Smooth muscle cell (in vitro differentiated cells): ENCODE data around the gene BTBD9. TPM values are rescaled to one million over a fixed set of nuclear protein-coding genes. Genes with fewer than 3 reads are reported as not detected.
A peak's percentile ranks its signal among the peaks of the same experiment; 100 is the strongest.

Experiments
- DNase-seq: peaks from one replicate; lab custom pipeline; 2025; ENCODE audit not compliant: unreplicated experiment; lab: John Stamatoyannopoulos, UW
- H2AFZ ChIP-seq: fragments of 200-600 bp; sonication (generic); 2 replicates; pipeline ENCODE4 v1.6.0; 2016; ENCODE audit warnings: antibody characterized with exemption, low read depth, mild to moderate bottlenecking
- H3F3A ChIP-seq: fragments of 200-600 bp; sonication (generic); 2 replicates; pipeline ENCODE4 v1.6.0; 2017; ENCODE audit warnings: antibody characterized with exemption, low read depth
- H3K27ac ChIP-seq: fragments of 200-600 bp; sonication (generic); 2 replicates; pipeline ENCODE4 v1.5.1; 2016; ENCODE audit warnings: low read depth, mild to moderate bottlenecking
- H3K27me3 ChIP-seq: fragments of 200-600 bp; sonication (generic); 2 replicates; pipeline ENCODE4 v1.6.1; 2016; ENCODE audit warnings: low read depth, mild to moderate bottlenecking
- H3K36me3 ChIP-seq: fragments of 200-600 bp; sonication (generic); 2 replicates; pipeline ENCODE4 v1.5.1; 2016; ENCODE audit warnings: low read depth
- H3K4me1 ChIP-seq: fragments of 200-600 bp; sonication (generic); 2 replicates; pipeline ENCODE4 v1.5.1; 2016; ENCODE audit warnings: low read depth
- H3K4me2 ChIP-seq: fragments of 200-600 bp; sonication (generic); 2 replicates; pipeline ENCODE4 v1.6.0; 2016; ENCODE audit warnings: mild to moderate bottlenecking
- H3K4me3 ChIP-seq: fragments of 200-600 bp; sonication (generic); 2 replicates; pipeline ENCODE4 v1.5.1; 2016; ENCODE audit warnings: mild to moderate bottlenecking
- H3K79me2 ChIP-seq: fragments of 200-600 bp; sonication (generic); 2 replicates; pipeline ENCODE4 v1.6.0; 2016; ENCODE audit warnings: low read depth, mild to moderate bottlenecking
- H3K9ac ChIP-seq: fragments of 200-600 bp; sonication (generic); 2 replicates; pipeline ENCODE4 v1.6.0; 2016; ENCODE audit warnings: low read depth
- H3K9me3 ChIP-seq: fragments of 200-600 bp; sonication (generic); replicated peaks from 2 replicates; pipeline ENCODE4 v1.5.1; 2016; ENCODE audit warnings: low read depth
- H4K20me1 ChIP-seq: fragments of 200-600 bp; sonication (generic); 2 replicates; pipeline ENCODE4 v1.6.0; 2016; ENCODE audit warnings: low read depth
- WGBS: methylation state at CpG from one replicate; pipeline ENCODE4 v1.1.7; 2016; ENCODE audit warnings: low lambda C conversion rate; 5-methylcytosine and 5-hydroxymethylcytosine counted together
- polyA plus RNA-seq: library from polyadenylated mRNA; unstranded; fragments of >200 nt; fragmentation: Nextera tagmentation; extraction: Ambion mirVana; gene quantifications from 2 replicates; pipeline ENCODE4 v1.2.1, GENCODE V29; 2016
- small RNA-seq: library from RNA; depleted of rRNA; stranded (forward); fragments of <200 nt; gene quantifications from one replicate; pipeline ENCODE3, GENCODE V24; 2014
- total RNA-seq: library from RNA; depleted of rRNA; stranded (reverse); fragments of >200 nt; gene quantifications from 2 replicates; pipeline ENCODE4 v1.2.3, GENCODE V29; 2014
- TF ChIP-seq, protein P1 (sequence below): fragments of 200-600 bp; sonication (generic); IDR thresholded peaks from 2 replicates; pipeline ENCODE4 v1.5.1; 2017; ENCODE audit warnings: borderline replicate concordance, mild to moderate bottlenecking, antibody characterized with exemption; ENCODE audit not compliant: insufficient read depth, poor library complexity, severe bottlenecking

BTBD9 gene
- total and polyA plus RNA-seq, 2 experiments from 2014 or later: 5.6 to 12.5 TPM

DNA sequence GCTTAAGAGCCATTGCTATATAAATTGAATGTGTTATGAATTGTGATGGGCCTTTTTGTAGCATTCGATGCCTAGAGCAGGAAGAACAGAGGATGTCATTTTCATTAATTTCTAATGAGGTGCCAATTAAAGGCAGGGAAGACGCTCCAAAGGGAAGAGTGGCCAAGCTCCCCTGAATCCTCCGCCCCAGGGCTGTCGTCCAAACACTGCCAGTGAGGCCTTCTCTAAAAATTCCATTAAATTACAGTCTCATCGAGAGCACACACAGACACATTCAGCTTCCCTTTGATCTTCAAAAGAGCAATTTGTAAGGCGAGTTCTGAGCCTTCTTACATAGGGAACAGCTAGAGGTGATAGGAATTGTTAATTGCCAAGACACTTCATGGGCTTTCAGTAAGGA is 520.2 kb downstream of the BTBD9 start:
- H3K79me2 ChIP-seq: peaks cover 27% of the 10 kb centered on the region
- no peak overlapping the region for H3K4me2 ChIP-seq
- no peak overlapping the region for H3K4me3 ChIP-seq
- H3K9ac ChIP-seq: no peak overlapping the region
- 67% methylated on average over 6 of the region's 6 CpGs for WGBS
- no peaks in the 10 kb centered on the region for H3K4me1 ChIP-seq
- TF ChIP-seq, protein P1, sequence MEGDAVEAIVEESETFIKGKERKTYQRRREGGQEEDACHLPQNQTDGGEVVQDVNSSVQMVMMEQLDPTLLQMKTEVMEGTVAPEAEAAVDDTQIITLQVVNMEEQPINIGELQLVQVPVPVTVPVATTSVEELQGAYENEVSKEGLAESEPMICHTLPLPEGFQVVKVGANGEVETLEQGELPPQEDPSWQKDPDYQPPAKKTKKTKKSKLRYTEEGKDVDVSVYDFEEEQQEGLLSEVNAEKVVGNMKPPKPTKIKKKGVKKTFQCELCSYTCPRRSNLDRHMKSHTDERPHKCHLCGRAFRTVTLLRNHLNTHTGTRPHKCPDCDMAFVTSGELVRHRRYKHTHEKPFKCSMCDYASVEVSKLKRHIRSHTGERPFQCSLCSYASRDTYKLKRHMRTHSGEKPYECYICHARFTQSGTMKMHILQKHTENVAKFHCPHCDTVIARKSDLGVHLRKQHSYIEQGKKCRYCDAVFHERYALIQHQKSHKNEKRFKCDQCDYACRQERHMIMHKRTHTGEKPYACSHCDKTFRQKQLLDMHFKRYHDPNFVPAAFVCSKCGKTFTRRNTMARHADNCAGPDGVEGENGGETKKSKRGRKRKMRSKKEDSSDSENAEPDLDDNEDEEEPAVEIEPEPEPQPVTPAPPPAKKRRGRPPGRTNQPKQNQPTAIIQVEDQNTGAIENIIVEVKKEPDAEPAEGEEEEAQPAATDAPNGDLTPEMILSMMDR: no peak
- DNase-seq: no peak
- no peak overlapping the region for H2AFZ ChIP-seq
- peaks cover 91% of the 10 kb centered on the region for H4K20me1 ChIP-seq
- no peaks in the 10 kb centered on the region for H3K9me3 ChIP-seq
- no peaks in the 10 kb centered on the region for H3F3A ChIP-seq
- H3K36me3 ChIP-seq: no peaks in the 10 kb centered on the region
- H3K27ac ChIP-seq: no peak overlapping the region
- H3K27me3 ChIP-seq: no peaks in the 10 kb centered on the region

- H3K27me3 ChIP-seq: no peaks in the 10 kb centered on the region
- no peak overlapping the region for H3K4me3 ChIP-seq
- H3K27ac ChIP-seq: peak overlapping the region; percentile 14
- H3K9ac ChIP-seq: no peak overlapping the region
- H3K79me2 ChIP-seq: peaks cover 26% of the 10 kb centered on the region
- TF ChIP-seq, protein P1: no peak
- no peaks in the 10 kb centered on the region for H3F3A ChIP-seq
- H3K9me3 ChIP-seq: no peaks in the 10 kb centered on the region
- peaks cover 96% of the 10 kb centered on the region for H4K20me1 ChIP-seq
- H3K36me3 ChIP-seq: no peaks in the 10 kb centered on the region
- H2AFZ ChIP-seq: no peak overlapping the region
- no peak overlapping the region for H3K4me2 ChIP-seq
- DNase-seq: no peak
- WGBS: 92% methylated on average over 2 of the region's 2 CpGs
- H3K4me1 ChIP-seq: no peaks in the 10 kb centered on the region
Observed at GRCh38 chr6:38118791-38119365, 520.9 kb downstream of the BTBD9 start.

Small RNA genes lying within 50 kb of the gene (small RNA-seq; reads per million reads assigned to genes)
- gene RF00019 (not detected), gene RF00279 (not detected)

Other genes starting within 250 kb of the BTBD9 start
- gene GLO1, start 63.2 kb upstream of the BTBD9 start, total RNA-seq: 204 and 224 TPM in 2 replicates
- 143 and 147 TPM in 2 replicates for gene GLO1, start 63.2 kb upstream of the BTBD9 start, polyA plus RNA-seq
- not detected in 2 replicates for gene DNAH8, start 75.4 kb upstream of the BTBD9 start, total RNA-seq
- gene DNAH8, start 75.4 kb upstream of the BTBD9 start, polyA plus RNA-seq: not detected in 2 replicates